ENCODE data around the gene BCAR1. TPM values are rescaled to one million over a fixed set of nuclear protein-coding genes. Genes with fewer than 3 reads are reported as not detected.

Gene BCAR1
- total and polyA plus RNA-seq, 2 of the 13 experiments (the other 11 are each of a cell fraction or from before 2014, with no cell fraction given): 48.1 to 51.7 TPM

GRCh38 chr16:75238132-75238852, 13.1 kb downstream of the BCAR1 start (continued):
- TF ChIP-seq JUND (CRISPR knock-in tag; IDR thresholded peaks at IDR 0.05): no peak
- TF ChIP-seq NFAT5 (CRISPR knock-in tag; IDR thresholded peaks at IDR 0.05): no peak
- no peak for TF ChIP-seq KDM1A (CRISPR knock-in tag; IDR thresholded peaks at IDR 0.05)
- TF ChIP-seq ZKSCAN5 (CRISPR knock-in tag; IDR thresholded peaks at IDR 0.05): no peak
- no peak for TF ChIP-seq ZNF136 (CRISPR knock-in tag; IDR thresholded peaks at IDR 0.05; ENCODE audit: low read depth)
- no peak for TF ChIP-seq ZNF775 (CRISPR knock-in tag; IDR thresholded peaks at IDR 0.05; ENCODE audit: borderline replicate concordance)
- no peak; the same call in 1 of the 2 replicates for TF ChIP-seq ARID4A (CRISPR knock-in tag; IDR thresholded peaks at IDR 0.05; ENCODE audit: borderline replicate concordance)
- no peak for TF ChIP-seq SRSF9 (IDR thresholded peaks at IDR 0.05; ENCODE audit: borderline replicate concordance, insufficient read depth, low read depth, low read length, poor library complexity, severe bottlenecking)
- no peak for TF ChIP-seq ZNF550 (CRISPR knock-in tag; IDR thresholded peaks at IDR 0.05; ENCODE audit: borderline replicate concordance)
- peak; percentile 85; the same call in 1 of the 2 replicates for TF ChIP-seq ZNF564 (CRISPR knock-in tag; IDR thresholded peaks at IDR 0.05)
- TF ChIP-seq SMAD9 (CRISPR knock-in tag; IDR thresholded peaks at IDR 0.05): no peak
- no peak for TF ChIP-seq MLLT10 (CRISPR knock-in tag; IDR thresholded peaks at IDR 0.05)
- TF ChIP-seq NFE2L1 (CRISPR knock-in tag; IDR thresholded peaks at IDR 0.05; ENCODE audit: borderline replicate concordance): no peak
- TF ChIP-seq GMEB1 (CRISPR knock-in tag; IDR thresholded peaks at IDR 0.05; ENCODE audit: borderline replicate concordance): no peak
- no peak for TF ChIP-seq NFE2L2 (IDR thresholded peaks at IDR 0.05; ENCODE audit: low read length)
- no peak for TF ChIP-seq ZNF558 (CRISPR knock-in tag; IDR thresholded peaks at IDR 0.05; ENCODE audit: borderline replicate concordance)
- no peak for TF ChIP-seq MTF1 (CRISPR knock-in tag; IDR thresholded peaks at IDR 0.05)
- no peak for TF ChIP-seq KDM4B (CRISPR knock-in tag; IDR thresholded peaks at IDR 0.05)

All from HepG2 (cell line).